Panc1 (cell line): Measurements from ENCODE around the gene PNMA6E.

Experiments used
- POLR2AphosphoS5 ChIP-seq: IDR thresholded peaks from 2 replicates; pipeline ENCODE4 v1.6.1; 2012; ENCODE audit warnings: mild to moderate bottlenecking, low read depth, low read length, moderate library complexity
- TCF7L2 ChIP-seq: IDR thresholded peaks from 2 replicates; pipeline ENCODE4 v1.6.1; 2011; ENCODE audit warnings: mild to moderate bottlenecking, low read depth, low read length, inconsistent platforms
- TF ChIP-seq, protein P1 (sequence below): fragments of 450-650 bp; IDR thresholded peaks from 2 replicates; pipeline ENCODE4 v1.5.1; 2017; ENCODE audit warnings: mild to moderate bottlenecking
- TF ChIP-seq, protein P2 (sequence below), 2 experiments: IDR thresholded peaks; 2 replicates each; pipeline ENCODE4 v1.6.1; 2011 to 2012; ENCODE audit warnings: low read depth in 2 of 2, control low read depth in 1 of 2, low read length in 1 of 2, mild to moderate bottlenecking in 1 of 2, moderate library complexity in 1 of 2; ENCODE audit not compliant: insufficient read depth in 1 of 2

DNA sequence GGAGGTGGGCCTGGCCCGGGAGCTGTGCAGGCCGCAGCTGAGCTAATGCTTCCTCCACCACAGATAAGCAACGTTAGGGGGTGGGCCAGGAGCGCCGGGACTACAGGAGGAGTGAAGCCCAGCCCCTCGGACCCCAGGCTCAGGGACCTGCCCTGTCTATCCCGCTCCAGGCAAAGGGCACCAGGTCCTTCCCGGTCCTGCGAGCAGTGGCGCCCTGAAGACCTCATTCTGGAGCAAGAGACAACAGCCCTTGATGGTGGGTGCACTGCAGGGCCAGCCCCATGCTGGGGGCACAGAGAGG, 45.4 kb upstream of the PNMA6E start:
- TF ChIP-seq, protein P1, sequence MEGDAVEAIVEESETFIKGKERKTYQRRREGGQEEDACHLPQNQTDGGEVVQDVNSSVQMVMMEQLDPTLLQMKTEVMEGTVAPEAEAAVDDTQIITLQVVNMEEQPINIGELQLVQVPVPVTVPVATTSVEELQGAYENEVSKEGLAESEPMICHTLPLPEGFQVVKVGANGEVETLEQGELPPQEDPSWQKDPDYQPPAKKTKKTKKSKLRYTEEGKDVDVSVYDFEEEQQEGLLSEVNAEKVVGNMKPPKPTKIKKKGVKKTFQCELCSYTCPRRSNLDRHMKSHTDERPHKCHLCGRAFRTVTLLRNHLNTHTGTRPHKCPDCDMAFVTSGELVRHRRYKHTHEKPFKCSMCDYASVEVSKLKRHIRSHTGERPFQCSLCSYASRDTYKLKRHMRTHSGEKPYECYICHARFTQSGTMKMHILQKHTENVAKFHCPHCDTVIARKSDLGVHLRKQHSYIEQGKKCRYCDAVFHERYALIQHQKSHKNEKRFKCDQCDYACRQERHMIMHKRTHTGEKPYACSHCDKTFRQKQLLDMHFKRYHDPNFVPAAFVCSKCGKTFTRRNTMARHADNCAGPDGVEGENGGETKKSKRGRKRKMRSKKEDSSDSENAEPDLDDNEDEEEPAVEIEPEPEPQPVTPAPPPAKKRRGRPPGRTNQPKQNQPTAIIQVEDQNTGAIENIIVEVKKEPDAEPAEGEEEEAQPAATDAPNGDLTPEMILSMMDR = no peak
- TF ChIP-seq, protein P2, sequence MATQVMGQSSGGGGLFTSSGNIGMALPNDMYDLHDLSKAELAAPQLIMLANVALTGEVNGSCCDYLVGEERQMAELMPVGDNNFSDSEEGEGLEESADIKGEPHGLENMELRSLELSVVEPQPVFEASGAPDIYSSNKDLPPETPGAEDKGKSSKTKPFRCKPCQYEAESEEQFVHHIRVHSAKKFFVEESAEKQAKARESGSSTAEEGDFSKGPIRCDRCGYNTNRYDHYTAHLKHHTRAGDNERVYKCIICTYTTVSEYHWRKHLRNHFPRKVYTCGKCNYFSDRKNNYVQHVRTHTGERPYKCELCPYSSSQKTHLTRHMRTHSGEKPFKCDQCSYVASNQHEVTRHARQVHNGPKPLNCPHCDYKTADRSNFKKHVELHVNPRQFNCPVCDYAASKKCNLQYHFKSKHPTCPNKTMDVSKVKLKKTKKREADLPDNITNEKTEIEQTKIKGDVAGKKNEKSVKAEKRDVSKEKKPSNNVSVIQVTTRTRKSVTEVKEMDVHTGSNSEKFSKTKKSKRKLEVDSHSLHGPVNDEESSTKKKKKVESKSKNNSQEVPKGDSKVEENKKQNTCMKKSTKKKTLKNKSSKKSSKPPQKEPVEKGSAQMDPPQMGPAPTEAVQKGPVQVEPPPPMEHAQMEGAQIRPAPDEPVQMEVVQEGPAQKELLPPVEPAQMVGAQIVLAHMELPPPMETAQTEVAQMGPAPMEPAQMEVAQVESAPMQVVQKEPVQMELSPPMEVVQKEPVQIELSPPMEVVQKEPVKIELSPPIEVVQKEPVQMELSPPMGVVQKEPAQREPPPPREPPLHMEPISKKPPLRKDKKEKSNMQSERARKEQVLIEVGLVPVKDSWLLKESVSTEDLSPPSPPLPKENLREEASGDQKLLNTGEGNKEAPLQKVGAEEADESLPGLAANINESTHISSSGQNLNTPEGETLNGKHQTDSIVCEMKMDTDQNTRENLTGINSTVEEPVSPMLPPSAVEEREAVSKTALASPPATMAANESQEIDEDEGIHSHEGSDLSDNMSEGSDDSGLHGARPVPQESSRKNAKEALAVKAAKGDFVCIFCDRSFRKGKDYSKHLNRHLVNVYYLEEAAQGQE (IDR thresholded peaks at IDR 0.05; ENCODE audit: insufficient read depth in 1 of 2, low read depth in 2 of 2, low read length in 1 of 2) = no peak
- TF ChIP-seq POLR2AphosphoS5 (no peak), TCF7L2 (no peak)
